H9 (cell line): ENCODE measurements around the gene RAD23B. TPM values are rescaled to one million over a fixed set of nuclear protein-coding genes. Genes with fewer than 3 reads are reported as not detected.
A peak's percentile ranks its signal among the peaks of the same experiment; 100 is the strongest.

Experiments used
- DNase-seq: peaks from one replicate; pipeline ENCODE4 v3.0.0-alpha.2; 2017
- H2AFZ ChIP-seq: one replicate; pipeline ENCODE4 v1.6.1; 2013; ENCODE audit warnings: mild to moderate bottlenecking, low read length, control low read depth, moderate library complexity
- H2AK5ac ChIP-seq: 2 replicates; pipeline ENCODE4 v1.6.1; 2013; ENCODE audit warnings: low read length, control low read depth, mixed read lengths; ENCODE audit not compliant: insufficient read length
- H2BK120ac ChIP-seq: one replicate; pipeline ENCODE4 v1.6.1; 2013; ENCODE audit warnings: low read depth, mild to moderate bottlenecking, low read length, control low read depth, inconsistent platforms; ENCODE audit not compliant: poor library complexity, severe bottlenecking
- H2BK12ac ChIP-seq: 2 replicates; pipeline ENCODE4 v1.6.1; 2013; ENCODE audit warnings: low read length, control low read depth, mixed read lengths, low read depth; ENCODE audit not compliant: insufficient read length
- H2BK15ac ChIP-seq: 2 replicates; pipeline ENCODE4 v1.6.1; 2013; ENCODE audit warnings: low read depth, low read length, control low read depth
- H2BK20ac ChIP-seq: one replicate; pipeline ENCODE4 v1.6.1; 2013; ENCODE audit warnings: low read depth, mild to moderate bottlenecking, low read length, control low read depth, inconsistent platforms; ENCODE audit not compliant: poor library complexity, severe bottlenecking
- H2BK5ac ChIP-seq: 2 replicates; pipeline ENCODE4 v1.6.1; 2013; ENCODE audit warnings: low read length, control low read depth, mixed read lengths; ENCODE audit not compliant: insufficient read length
- H3K14ac ChIP-seq: 2 replicates; pipeline ENCODE4 v1.6.1; 2013; ENCODE audit warnings: low read length, control low read depth; ENCODE audit not compliant: insufficient read depth
- H3K18ac ChIP-seq: 2 replicates; pipeline ENCODE4 v1.6.1; 2013; ENCODE audit warnings: low read depth, mild to moderate bottlenecking, mixed read lengths, low read length, control low read depth; ENCODE audit not compliant: insufficient read length
- H3K23ac ChIP-seq: 2 replicates; pipeline ENCODE4 v1.6.1; 2013; ENCODE audit warnings: low read length, control low read depth, mixed read lengths, low read depth; ENCODE audit not compliant: insufficient read length
- H3K23me2 ChIP-seq: 2 replicates; pipeline ENCODE4 v1.6.1; 2013; ENCODE audit warnings: low read depth, mild to moderate bottlenecking, mixed read lengths, low read length, control low read depth; ENCODE audit not compliant: insufficient read length, poor library complexity, severe bottlenecking
- H3K27ac ChIP-seq: 2 replicates; pipeline ENCODE4 v1.5.1; 2013; ENCODE audit warnings: low read length, control low read depth, mixed read lengths, low read depth; ENCODE audit not compliant: insufficient read length
- H3K27me3 ChIP-seq: 2 replicates; pipeline ENCODE4 v1.6.1; 2013; ENCODE audit warnings: low read length, control low read depth, inconsistent platforms; ENCODE audit not compliant: insufficient read depth
- H3K4ac ChIP-seq: 2 replicates; pipeline ENCODE4 v1.6.1; 2013; ENCODE audit warnings: low read depth, mild to moderate bottlenecking, control low read depth, inconsistent platforms, low read length, moderate library complexity
- H3K4me1 ChIP-seq: 2 replicates; pipeline ENCODE4 v1.6.1; 2013; ENCODE audit warnings: low read length, control low read depth, inconsistent platforms; ENCODE audit not compliant: insufficient read depth
- H3K4me2 ChIP-seq: 2 replicates; pipeline ENCODE4 v1.6.1; 2013; ENCODE audit warnings: low read length, control low read depth, mixed read lengths; ENCODE audit not compliant: insufficient read length, insufficient read depth
- H3K56ac ChIP-seq: 2 replicates; pipeline ENCODE4 v1.6.1; 2013; ENCODE audit warnings: low read depth, mild to moderate bottlenecking, mixed read lengths, low read length, control low read depth; ENCODE audit not compliant: insufficient read length
- H3K79me1 ChIP-seq: 2 replicates; pipeline ENCODE4 v1.6.1; 2013; ENCODE audit warnings: low read depth, mild to moderate bottlenecking, moderate library complexity, low read length, control low read depth, inconsistent platforms; ENCODE audit not compliant: insufficient read depth, poor library complexity, severe bottlenecking
- H3K79me2 ChIP-seq: 2 replicates; pipeline ENCODE4 v1.6.1; 2013; ENCODE audit warnings: low read length, control low read depth, inconsistent platforms; ENCODE audit not compliant: insufficient read depth
- H3K9ac ChIP-seq: 2 replicates; pipeline ENCODE4 v1.6.1; 2013; ENCODE audit warnings: low read length, control low read depth, mixed read lengths; ENCODE audit not compliant: insufficient read length; ENCODE audit errors: extremely low read depth
- H3K9me3 ChIP-seq: one replicate; pipeline ENCODE4 v1.6.1; 2013; ENCODE audit warnings: low read depth, low read length, inconsistent platforms; ENCODE audit not compliant: control insufficient read depth
- H3T11ph ChIP-seq: one replicate; pipeline ENCODE4 v1.6.1; 2013; ENCODE audit warnings: mild to moderate bottlenecking, low read length, control low read depth, inconsistent platforms
- H4K20me1 ChIP-seq: one replicate; pipeline ENCODE4 v1.6.1; 2013; ENCODE audit not compliant: control insufficient read depth, insufficient read length, insufficient read depth
- H4K5ac ChIP-seq: 2 replicates; pipeline ENCODE4 v1.6.1; 2013; ENCODE audit warnings: low read depth, mild to moderate bottlenecking, mixed read lengths, low read length, control low read depth; ENCODE audit not compliant: insufficient read length
- H4K8ac ChIP-seq: replicated peaks from 2 replicates; pipeline ENCODE4 v1.6.1; 2013; ENCODE audit warnings: low read length, control low read depth, mixed read lengths, low read depth; ENCODE audit not compliant: insufficient read length
- H4K91ac ChIP-seq: 2 replicates; pipeline ENCODE4 v1.6.1; 2013; ENCODE audit warnings: low read depth, mild to moderate bottlenecking, moderate library complexity, mixed read lengths, low read length, control low read depth; ENCODE audit not compliant: insufficient read length
- H3K27ac Mint-ChIP-seq, 3 experiments: 2 replicates in 2 of 3; 3 replicates in 1 of 3; pipeline ENCODE4 v1.8.0; 2020 to 2021; ENCODE audit warnings: mixed read lengths in 3 of 3, mild to moderate bottlenecking in 1 of 3, moderate library complexity in 1 of 3
- H3K27me3 Mint-ChIP-seq: 2 replicates; pipeline ENCODE4 v1.8.0; 2021; ENCODE audit warnings: low read depth, mild to moderate bottlenecking, moderate library complexity, mixed read lengths
- H3K36me3 Mint-ChIP-seq, 3 experiments: 2 replicates in 2 of 3; 3 replicates in 1 of 3; pipeline ENCODE4 v1.8.0; 2020 to 2021; ENCODE audit warnings: low read depth in 3 of 3, mixed read lengths in 3 of 3; ENCODE audit not compliant: insufficient read depth in 1 of 3
- H3K4me1 Mint-ChIP-seq, 2 experiments: 2 replicates each; pipeline ENCODE4 v1.8.0; 2020; ENCODE audit warnings: mixed read lengths in 2 of 2
- H3K4me3 Mint-ChIP-seq, 2 experiments: 2 replicates in 1 of 2; 3 replicates in 1 of 2; pipeline ENCODE4 v1.8.0; 2020 to 2021; ENCODE audit warnings: mild to moderate bottlenecking in 2 of 2, mixed read lengths in 2 of 2, moderate library complexity in 1 of 2
- H3K9me3 Mint-ChIP-seq, 2 experiments: 2 replicates in 1 of 2; 3 replicates in 1 of 2; pipeline ENCODE4 v1.8.0; 2020; ENCODE audit warnings: mild to moderate bottlenecking in 2 of 2, mixed read lengths in 2 of 2, moderate library complexity in 1 of 2
- WGBS: extraction: QIAGEN DNeasy Blood & Tissue Kit; methylation state at CpG from one replicate; pipeline ENCODE4 v1.1.7; 2013; ENCODE audit warnings: missing lambda C conversion rate, low lambda C conversion rate, mixed read lengths; ENCODE audit not compliant: insufficient read length; ENCODE audit errors: extremely low coverage; 5-methylcytosine and 5-hydroxymethylcytosine counted together
- total RNA-seq: library from RNA; stranded (reverse); gene quantifications from 2 replicates; pipeline ENCODE4 v1.2.1, GENCODE V29; 2021
- TF ChIP-seq, protein P1 (sequence below): fragments of 200-600 bp; sonication (generic); conservative IDR thresholded peaks from 3 replicates; pipeline ENCODE4 v1.8.0; 2021; ENCODE audit warnings: antibody characterized with exemption, mild to moderate bottlenecking

RAD23B gene
- total RNA-seq, 1 experiment from 2014 or later = 154 TPM

DNA sequence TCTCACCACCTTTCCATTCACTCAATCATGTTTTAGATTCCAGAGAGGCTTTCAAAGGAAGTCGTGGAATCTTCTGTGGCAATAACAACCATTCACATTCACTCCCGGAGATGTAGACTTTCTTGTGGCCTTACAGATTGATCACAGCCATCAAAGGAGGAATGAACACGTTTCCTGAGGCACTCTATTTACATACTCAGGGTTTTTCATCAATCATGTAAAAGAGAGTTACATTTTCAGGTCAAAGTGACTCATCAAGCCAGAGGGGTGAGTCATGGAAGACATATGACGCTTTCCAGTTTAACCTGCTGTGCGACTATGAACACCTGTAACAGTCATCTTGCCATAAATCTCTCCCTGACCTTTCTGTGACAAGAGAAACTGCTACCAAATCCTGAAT, 39.3 kb upstream of the RAD23B start:
- Histone ChIP-seq H4K20me1 (no peaks in the 10 kb centered on the region), H3K4me2 (no peak overlapping the region), H2BK120ac (no peak overlapping the region), H3K27ac (no peak overlapping the region), H2BK12ac (no peak overlapping the region), H3K23ac (no peak overlapping the region), H2AK5ac (no peak overlapping the region), H3K4me1 (peaks cover 8% of the 10 kb centered on the region; the same call in 1 of the 2 replicates), H3K79me1 (no peaks in the 10 kb centered on the region), H4K5ac (no peak overlapping the region), H3K79me2 (no peaks in the 10 kb centered on the region), H3K56ac (no peak overlapping the region), H3K18ac (no peak overlapping the region), H2BK20ac (no peak overlapping the region), H4K8ac (no peak overlapping the region), H3K27me3 (no peaks in the 10 kb centered on the region), H2AFZ (no peak overlapping the region), H3K9ac (no peak overlapping the region), H4K91ac (no peak overlapping the region), H3K14ac (no peak overlapping the region), H2BK5ac (no peak overlapping the region), H3K9me3 (no peaks in the 10 kb centered on the region), H3K23me2 (no peaks in the 10 kb centered on the region), H3T11ph (no peak overlapping the region), H3K4ac (no peak overlapping the region), H2BK15ac (no peak overlapping the region)
- H3K27ac Mint-ChIP-seq = 0 out of 7 replicates have a peak overlapping the region, but pooled peaks of 1 of the 3 experiments have one; percentile 3
- no peaks in the 10 kb centered on the region for H3K9me3 Mint-ChIP-seq
- no peak for DNase-seq
- WGBS = no CpG with 5 or more reads among the region's 5 CpGs
- TF ChIP-seq, protein P1, sequence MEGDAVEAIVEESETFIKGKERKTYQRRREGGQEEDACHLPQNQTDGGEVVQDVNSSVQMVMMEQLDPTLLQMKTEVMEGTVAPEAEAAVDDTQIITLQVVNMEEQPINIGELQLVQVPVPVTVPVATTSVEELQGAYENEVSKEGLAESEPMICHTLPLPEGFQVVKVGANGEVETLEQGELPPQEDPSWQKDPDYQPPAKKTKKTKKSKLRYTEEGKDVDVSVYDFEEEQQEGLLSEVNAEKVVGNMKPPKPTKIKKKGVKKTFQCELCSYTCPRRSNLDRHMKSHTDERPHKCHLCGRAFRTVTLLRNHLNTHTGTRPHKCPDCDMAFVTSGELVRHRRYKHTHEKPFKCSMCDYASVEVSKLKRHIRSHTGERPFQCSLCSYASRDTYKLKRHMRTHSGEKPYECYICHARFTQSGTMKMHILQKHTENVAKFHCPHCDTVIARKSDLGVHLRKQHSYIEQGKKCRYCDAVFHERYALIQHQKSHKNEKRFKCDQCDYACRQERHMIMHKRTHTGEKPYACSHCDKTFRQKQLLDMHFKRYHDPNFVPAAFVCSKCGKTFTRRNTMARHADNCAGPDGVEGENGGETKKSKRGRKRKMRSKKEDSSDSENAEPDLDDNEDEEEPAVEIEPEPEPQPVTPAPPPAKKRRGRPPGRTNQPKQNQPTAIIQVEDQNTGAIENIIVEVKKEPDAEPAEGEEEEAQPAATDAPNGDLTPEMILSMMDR = no peak
- no peak overlapping the region for H3K4me3 Mint-ChIP-seq
- H3K27me3 Mint-ChIP-seq = no peaks in the 10 kb centered on the region
- peaks cover 43 to 44% of the 10 kb centered on the region in 2 experiments for H3K4me1 Mint-ChIP-seq
- H3K36me3 Mint-ChIP-seq = no peaks in the 10 kb centered on the region
